ENCODE measurements around the gene B4GALT5.

Gene B4GALT5

DNA sequence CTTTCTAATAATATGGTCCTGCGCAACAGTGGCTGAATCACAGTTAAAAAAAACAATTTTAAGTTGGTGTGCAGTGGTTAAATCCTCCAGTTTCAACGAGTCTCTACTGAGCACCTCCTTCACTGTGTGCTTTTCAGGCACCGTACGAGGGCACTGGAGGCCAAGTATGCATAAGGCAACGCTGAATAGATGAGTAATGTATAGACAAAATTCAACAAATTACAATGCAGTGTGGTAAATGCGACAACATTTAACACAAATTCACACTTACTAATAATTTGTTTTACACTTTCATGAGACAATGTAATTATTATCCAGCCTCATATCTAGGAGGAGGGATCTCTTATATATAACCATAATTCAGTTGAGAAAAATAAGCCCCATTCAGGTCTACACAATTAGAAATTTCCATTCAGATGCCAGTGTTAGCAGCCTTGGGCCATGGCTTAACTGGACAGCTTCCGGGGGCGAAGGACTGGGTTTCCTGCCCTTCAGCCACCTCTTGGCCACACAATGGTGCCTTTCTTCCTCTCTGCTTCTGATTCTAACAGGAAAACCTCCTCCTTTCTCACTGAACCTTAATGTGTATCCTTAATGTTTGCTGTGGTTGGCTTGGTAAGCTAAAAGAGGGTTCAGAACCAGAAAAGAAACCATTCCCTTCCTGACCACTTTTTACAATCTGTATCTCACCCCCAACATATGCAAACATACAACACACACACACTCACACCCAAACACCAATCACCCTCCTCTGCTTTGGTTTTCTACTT is 51.9 kb downstream of the B4GALT5 start:
- TF ChIP-seq SIN3A (IDR thresholded peaks at IDR 0.05; ENCODE audit: borderline replicate concordance, insufficient read depth, low read length) = no peak
- TF ChIP-seq POLR2AphosphoS5 (IDR thresholded peaks at IDR 0.05; ENCODE audit: low read depth, low read length) = no peak
- no peak for TF ChIP-seq TAF1 (IDR thresholded peaks at IDR 0.05; ENCODE audit: borderline replicate concordance, insufficient read depth, low read length)
- TF ChIP-seq, protein P1, sequence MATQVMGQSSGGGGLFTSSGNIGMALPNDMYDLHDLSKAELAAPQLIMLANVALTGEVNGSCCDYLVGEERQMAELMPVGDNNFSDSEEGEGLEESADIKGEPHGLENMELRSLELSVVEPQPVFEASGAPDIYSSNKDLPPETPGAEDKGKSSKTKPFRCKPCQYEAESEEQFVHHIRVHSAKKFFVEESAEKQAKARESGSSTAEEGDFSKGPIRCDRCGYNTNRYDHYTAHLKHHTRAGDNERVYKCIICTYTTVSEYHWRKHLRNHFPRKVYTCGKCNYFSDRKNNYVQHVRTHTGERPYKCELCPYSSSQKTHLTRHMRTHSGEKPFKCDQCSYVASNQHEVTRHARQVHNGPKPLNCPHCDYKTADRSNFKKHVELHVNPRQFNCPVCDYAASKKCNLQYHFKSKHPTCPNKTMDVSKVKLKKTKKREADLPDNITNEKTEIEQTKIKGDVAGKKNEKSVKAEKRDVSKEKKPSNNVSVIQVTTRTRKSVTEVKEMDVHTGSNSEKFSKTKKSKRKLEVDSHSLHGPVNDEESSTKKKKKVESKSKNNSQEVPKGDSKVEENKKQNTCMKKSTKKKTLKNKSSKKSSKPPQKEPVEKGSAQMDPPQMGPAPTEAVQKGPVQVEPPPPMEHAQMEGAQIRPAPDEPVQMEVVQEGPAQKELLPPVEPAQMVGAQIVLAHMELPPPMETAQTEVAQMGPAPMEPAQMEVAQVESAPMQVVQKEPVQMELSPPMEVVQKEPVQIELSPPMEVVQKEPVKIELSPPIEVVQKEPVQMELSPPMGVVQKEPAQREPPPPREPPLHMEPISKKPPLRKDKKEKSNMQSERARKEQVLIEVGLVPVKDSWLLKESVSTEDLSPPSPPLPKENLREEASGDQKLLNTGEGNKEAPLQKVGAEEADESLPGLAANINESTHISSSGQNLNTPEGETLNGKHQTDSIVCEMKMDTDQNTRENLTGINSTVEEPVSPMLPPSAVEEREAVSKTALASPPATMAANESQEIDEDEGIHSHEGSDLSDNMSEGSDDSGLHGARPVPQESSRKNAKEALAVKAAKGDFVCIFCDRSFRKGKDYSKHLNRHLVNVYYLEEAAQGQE (IDR thresholded peaks at IDR 0.05; ENCODE audit: insufficient read depth in 1 of 2, low read depth in 2 of 2, low read length in 2 of 2) = no peak
- TF ChIP-seq FOXP2 (optimal IDR thresholded peaks at IDR 0.05; ENCODE audit: borderline replicate concordance, extremely low read depth, extremely low read length, insufficient read depth) = no peak

DNA sequence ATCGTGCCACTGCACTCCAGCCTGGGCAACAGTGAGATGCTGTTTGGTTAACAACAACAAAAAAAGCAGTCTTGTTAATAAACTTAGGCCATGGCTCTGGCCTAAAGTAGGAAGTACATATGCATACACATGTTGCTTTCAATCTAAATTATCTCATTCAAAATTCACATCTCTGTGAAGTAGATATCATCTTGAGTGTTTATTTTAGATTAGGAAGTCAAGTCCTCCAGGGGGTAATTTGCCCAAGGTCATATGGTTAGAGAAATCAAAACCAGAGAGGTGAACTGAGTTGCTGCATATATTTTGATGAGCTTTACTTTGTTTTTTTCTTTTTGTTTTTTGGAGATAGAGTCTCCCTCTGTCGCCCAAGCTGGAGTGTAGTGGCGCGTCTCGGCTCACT is 52.8 kb downstream of the B4GALT5 start:
- TF ChIP-seq, protein P1 (IDR thresholded peaks at IDR 0.05; ENCODE audit: insufficient read depth in 1 of 2, low read depth in 2 of 2, low read length in 2 of 2) = no peak
- no peak for TF ChIP-seq POLR2AphosphoS5 (IDR thresholded peaks at IDR 0.05; ENCODE audit: low read depth, low read length)
- TF ChIP-seq SIN3A (IDR thresholded peaks at IDR 0.05; ENCODE audit: borderline replicate concordance, insufficient read depth, low read length) = no peak
- no peak for TF ChIP-seq TAF1 (IDR thresholded peaks at IDR 0.05; ENCODE audit: borderline replicate concordance, insufficient read depth, low read length)
- no peak for TF ChIP-seq FOXP2 (optimal IDR thresholded peaks at IDR 0.05; ENCODE audit: borderline replicate concordance, extremely low read depth, extremely low read length, insufficient read depth)

DNA sequence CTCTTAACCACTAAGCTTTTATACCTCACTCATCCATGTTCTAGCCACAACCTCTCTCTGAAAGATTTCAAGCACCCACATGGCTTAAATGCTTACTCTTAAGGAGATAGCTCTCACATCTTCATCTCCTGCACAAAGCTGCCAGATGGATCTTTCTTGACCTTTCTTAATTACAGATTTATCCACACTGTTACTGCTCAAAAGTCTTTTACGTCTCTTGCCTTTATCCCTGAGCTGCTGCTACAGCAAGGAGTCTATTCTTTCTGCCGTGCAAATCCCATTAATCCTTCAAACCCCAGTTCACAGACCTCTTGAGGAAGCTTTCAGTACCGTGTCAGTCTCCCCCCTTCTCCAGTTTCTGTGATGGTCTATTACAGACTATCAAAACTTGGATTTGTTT is 54.6 kb downstream of the B4GALT5 start:
- TF ChIP-seq TAF1 (IDR thresholded peaks at IDR 0.05; ENCODE audit: borderline replicate concordance, insufficient read depth, low read length) (no peak), FOXP2 (optimal IDR thresholded peaks at IDR 0.05; ENCODE audit: borderline replicate concordance, extremely low read depth, extremely low read length, insufficient read depth) (no peak), SIN3A (IDR thresholded peaks at IDR 0.05; ENCODE audit: borderline replicate concordance, insufficient read depth, low read length) (no peak)
- TF ChIP-seq, protein P1 (IDR thresholded peaks at IDR 0.05; ENCODE audit: insufficient read depth in 1 of 2, low read depth in 2 of 2, low read length in 2 of 2) = no peak

DNA sequence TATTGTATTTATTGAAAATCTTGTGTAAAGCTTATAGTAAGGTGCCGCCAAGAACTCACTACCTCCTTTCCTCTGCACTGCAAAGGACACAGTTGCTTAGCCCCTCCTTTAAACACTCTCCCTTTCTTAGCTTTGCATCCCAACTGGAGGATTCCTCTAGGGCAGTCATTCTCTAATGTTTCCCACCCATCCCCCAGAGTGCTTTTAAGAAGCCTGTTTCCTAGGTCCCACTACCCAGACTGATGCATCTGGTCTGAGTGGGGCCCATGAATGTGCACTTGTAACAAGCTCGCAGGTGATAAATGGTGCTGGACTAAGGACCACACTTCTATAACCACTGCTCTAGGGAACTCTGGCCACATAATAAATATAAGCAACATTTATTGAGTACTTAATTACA is 55.2 kb downstream of the B4GALT5 start:
- no peak for TF ChIP-seq POLR2AphosphoS5 (IDR thresholded peaks at IDR 0.05; ENCODE audit: low read depth, low read length)

DNA sequence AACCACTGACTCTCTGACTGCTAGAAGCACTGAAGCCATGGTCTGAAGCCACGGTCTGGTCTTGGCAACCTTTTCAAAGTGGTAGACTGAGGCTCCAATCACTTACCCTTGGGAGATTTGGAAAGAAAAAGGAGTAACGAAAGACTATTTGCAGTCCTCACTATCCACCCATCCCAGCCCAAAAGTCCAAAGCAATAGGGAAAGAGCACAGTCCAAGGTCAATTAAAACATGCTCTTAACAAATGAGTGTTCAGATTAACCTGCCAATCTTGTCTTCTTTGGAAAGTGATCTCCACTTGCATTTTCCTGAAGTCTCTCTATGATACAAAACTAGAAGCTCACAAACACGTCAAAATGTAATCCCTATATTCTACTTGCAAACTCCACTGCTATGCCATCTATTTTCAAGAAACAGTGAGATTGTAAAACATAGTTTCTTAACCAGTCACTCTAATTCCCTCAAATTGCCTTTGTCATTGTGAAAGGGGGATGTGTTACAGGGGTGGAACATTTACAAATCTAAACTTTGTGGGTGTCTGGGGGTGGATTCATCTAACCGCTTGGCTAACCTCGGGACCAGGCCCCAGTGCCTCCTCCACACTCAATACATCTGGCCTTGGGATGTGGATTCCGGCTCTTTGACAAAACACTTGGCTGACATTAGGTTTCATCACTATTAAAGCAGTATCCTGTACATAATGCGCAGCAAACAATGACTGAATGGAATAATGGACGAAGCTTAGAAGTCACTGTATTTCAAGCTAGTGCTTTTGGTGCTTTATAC is 56.4 kb downstream of the B4GALT5 start:
- TF ChIP-seq SIN3A (IDR thresholded peaks at IDR 0.05; ENCODE audit: borderline replicate concordance, insufficient read depth, low read length) (no peak), FOXP2 (optimal IDR thresholded peaks at IDR 0.05; ENCODE audit: borderline replicate concordance, extremely low read depth, extremely low read length, insufficient read depth) (no peak), POLR2AphosphoS5 (IDR thresholded peaks at IDR 0.05; ENCODE audit: low read depth, low read length) (no peak), TAF1 (IDR thresholded peaks at IDR 0.05; ENCODE audit: borderline replicate concordance, insufficient read depth, low read length) (no peak)
- TF ChIP-seq, protein P1 (IDR thresholded peaks at IDR 0.05; ENCODE audit: insufficient read depth in 1 of 2, low read depth in 2 of 2, low read length in 2 of 2) = no peak

All from PFSK-1 (cell line).